Ishikawa (cell line): ENCODE measurements around the gene MFRP.

ENCODE experiments used
- CEBPB ChIP-seq: IDR thresholded peaks from 2 replicates; pipeline ENCODE4 v1.6.1; 2012
- CREB1 ChIP-seq: IDR thresholded peaks from 2 replicates; pipeline ENCODE4 v1.6.1; 2012; ENCODE audit warnings: low read depth
- EGR1 ChIP-seq: IDR thresholded peaks from 2 replicates; pipeline ENCODE4 v1.6.1; 2012
- EP300 ChIP-seq: IDR thresholded peaks from 2 replicates; pipeline ENCODE4 v1.6.1; 2012; ENCODE audit warnings: borderline replicate concordance
- FOXM1 ChIP-seq: IDR thresholded peaks from 2 replicates; pipeline ENCODE4 v1.6.1; 2012; ENCODE audit warnings: low read depth, borderline replicate concordance
- NFIC ChIP-seq: IDR thresholded peaks from 2 replicates; pipeline ENCODE4 v1.6.1; 2012
- RAD21 ChIP-seq: IDR thresholded peaks from 2 replicates; pipeline ENCODE4 v1.6.1; 2012; ENCODE audit warnings: low read depth
- TAF1 ChIP-seq: IDR thresholded peaks from 2 replicates; pipeline ENCODE4 v1.6.1; 2012; ENCODE audit warnings: low read depth, mild to moderate bottlenecking
- TCF12 ChIP-seq: IDR thresholded peaks from 2 replicates; pipeline ENCODE4 v1.6.1; 2012; ENCODE audit warnings: low read depth
- TEAD4 ChIP-seq: IDR thresholded peaks from 2 replicates; pipeline ENCODE4 v1.6.1; 2012
- YY1 ChIP-seq: IDR thresholded peaks from 2 replicates; pipeline ENCODE4 v1.6.1; 2012; ENCODE audit warnings: low read depth
- ZBTB7A ChIP-seq: IDR thresholded peaks from 2 replicates; pipeline ENCODE4 v1.6.1; 2012; ENCODE audit warnings: low read depth
- TF ChIP-seq, protein P1 (sequence below): IDR thresholded peaks from 2 replicates; pipeline ENCODE4 v1.6.1; 2012
- TF ChIP-seq, protein P2 (sequence below): IDR thresholded peaks from 2 replicates; pipeline ENCODE4 v1.6.1; 2012; ENCODE audit warnings: low read depth, mild to moderate bottlenecking
- TF ChIP-seq, protein P3 (sequence below): IDR thresholded peaks from 2 replicates; pipeline ENCODE4 v1.6.1; 2012

Gene MFRP

DNA sequence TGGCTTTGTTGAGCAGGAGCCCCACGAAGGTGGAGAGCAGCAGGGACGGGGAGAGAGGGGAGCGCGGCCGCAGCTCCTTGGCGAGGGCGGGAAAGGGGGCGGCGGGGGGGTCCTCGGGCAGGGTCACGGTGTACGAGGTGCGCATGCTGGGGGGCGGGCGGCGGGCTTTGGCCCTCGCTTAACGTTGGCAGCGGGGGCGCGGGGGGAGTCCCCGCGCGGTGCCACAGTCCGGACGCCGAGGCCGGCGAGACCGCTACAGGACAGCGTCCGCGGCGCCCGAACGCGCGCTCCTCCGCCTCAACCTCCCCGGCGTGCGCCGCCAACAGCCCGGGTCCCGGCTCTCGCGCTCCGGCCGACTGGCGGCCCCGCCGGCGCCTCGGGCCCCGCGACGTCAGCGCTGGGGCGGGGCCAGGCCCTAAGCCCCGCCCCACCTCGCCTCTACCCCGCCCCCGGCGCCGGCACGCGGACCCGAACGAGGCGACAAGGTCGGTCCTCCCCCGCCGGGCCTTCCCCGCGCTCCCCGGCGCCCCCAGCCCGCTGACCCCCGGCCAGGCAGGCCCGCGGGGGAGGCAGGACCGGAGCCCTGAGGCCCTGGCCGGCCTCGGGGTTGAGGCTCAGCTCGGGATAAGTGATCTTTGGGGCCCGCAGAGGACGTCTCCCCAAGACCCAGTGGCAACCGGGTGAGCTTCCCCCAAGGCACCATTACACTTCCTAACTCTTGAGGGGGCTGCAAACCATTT is 17.5 kb upstream of the MFRP start:
- no peak for TF ChIP-seq RAD21
- TF ChIP-seq, protein P1, sequence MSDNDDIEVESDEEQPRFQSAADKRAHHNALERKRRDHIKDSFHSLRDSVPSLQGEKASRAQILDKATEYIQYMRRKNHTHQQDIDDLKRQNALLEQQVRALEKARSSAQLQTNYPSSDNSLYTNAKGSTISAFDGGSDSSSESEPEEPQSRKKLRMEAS: peak; percentile 87
- TF ChIP-seq, protein P2, sequence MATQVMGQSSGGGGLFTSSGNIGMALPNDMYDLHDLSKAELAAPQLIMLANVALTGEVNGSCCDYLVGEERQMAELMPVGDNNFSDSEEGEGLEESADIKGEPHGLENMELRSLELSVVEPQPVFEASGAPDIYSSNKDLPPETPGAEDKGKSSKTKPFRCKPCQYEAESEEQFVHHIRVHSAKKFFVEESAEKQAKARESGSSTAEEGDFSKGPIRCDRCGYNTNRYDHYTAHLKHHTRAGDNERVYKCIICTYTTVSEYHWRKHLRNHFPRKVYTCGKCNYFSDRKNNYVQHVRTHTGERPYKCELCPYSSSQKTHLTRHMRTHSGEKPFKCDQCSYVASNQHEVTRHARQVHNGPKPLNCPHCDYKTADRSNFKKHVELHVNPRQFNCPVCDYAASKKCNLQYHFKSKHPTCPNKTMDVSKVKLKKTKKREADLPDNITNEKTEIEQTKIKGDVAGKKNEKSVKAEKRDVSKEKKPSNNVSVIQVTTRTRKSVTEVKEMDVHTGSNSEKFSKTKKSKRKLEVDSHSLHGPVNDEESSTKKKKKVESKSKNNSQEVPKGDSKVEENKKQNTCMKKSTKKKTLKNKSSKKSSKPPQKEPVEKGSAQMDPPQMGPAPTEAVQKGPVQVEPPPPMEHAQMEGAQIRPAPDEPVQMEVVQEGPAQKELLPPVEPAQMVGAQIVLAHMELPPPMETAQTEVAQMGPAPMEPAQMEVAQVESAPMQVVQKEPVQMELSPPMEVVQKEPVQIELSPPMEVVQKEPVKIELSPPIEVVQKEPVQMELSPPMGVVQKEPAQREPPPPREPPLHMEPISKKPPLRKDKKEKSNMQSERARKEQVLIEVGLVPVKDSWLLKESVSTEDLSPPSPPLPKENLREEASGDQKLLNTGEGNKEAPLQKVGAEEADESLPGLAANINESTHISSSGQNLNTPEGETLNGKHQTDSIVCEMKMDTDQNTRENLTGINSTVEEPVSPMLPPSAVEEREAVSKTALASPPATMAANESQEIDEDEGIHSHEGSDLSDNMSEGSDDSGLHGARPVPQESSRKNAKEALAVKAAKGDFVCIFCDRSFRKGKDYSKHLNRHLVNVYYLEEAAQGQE: no peak

DNA sequence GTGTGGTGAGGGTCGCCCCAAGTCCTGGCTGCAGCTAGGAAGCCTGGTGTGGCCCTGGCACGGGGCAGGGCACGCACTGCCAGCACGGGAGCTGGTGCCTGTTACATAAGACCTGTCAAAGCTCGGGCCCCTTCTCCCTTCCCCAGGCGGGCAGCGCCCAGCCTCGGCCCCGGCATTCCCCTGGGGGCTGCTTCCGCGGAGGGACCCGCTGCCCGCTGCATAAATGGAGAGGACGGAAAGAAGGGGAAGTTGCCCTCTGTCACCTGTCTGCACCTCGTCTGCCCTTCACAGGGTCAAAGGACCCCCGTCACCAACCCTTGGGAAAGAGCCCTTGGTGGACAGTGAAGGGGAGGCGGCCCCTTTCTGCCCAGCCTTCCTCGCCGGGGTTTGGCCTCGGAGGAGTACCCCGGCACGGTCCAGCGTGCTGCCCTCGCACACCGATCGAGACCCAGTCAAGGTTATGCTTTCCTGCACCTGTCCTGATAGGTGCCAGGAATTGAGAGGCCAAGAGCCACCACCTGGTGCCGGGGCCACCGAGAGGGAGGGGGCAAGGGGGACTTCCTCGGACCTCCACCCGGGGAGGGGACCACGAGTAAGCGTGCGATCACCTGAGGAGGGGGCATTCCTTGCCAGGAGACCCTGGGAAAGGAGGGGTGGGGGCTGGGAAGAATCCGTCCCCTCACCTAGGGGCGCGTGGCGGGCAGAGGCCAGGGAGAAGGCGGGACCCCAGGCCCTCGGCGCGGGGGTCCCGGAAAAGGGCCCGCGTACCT is 16.8 kb upstream of the MFRP start:
- TF ChIP-seq ZBTB7A: no peak; the same call in 1 of the 2 replicates
- TF ChIP-seq, protein P2: no peak
- no peak for TF ChIP-seq TAF1
- TF ChIP-seq TCF12: no peak
- TF ChIP-seq, protein P1: no peak
- no peak for TF ChIP-seq CEBPB
- no peak for TF ChIP-seq YY1
- TF ChIP-seq, protein P3, sequence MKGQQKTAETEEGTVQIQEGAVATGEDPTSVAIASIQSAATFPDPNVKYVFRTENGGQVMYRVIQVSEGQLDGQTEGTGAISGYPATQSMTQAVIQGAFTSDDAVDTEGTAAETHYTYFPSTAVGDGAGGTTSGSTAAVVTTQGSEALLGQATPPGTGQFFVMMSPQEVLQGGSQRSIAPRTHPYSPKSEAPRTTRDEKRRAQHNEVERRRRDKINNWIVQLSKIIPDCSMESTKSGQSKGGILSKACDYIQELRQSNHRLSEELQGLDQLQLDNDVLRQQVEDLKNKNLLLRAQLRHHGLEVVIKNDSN: no peak
- TF ChIP-seq CREB1: no peak
- no peak for TF ChIP-seq TEAD4
- no peak for TF ChIP-seq RAD21
- TF ChIP-seq EGR1: no peak
- TF ChIP-seq NFIC: no peak
- TF ChIP-seq EP300: no peak
- TF ChIP-seq FOXM1: no peak

DNA sequence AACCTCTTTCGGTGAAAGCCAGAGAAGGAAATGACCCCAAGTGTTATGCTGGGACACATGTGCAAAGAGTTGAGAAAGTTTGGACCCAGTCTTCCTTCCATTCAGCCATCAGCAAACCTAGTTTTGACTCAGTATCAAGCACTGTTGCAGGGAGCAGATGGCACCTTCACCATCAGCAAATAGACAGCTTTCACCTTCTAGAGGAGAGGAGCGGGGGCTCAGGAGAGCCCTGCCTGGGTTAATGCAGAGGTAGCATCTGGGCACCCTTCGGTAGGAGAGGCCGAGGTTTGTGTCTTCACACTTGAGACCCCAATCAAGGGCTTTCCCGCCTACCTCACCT is 16.2 kb upstream of the MFRP start:
- no peak for TF ChIP-seq EP300
- TF ChIP-seq RAD21: no peak

DNA sequence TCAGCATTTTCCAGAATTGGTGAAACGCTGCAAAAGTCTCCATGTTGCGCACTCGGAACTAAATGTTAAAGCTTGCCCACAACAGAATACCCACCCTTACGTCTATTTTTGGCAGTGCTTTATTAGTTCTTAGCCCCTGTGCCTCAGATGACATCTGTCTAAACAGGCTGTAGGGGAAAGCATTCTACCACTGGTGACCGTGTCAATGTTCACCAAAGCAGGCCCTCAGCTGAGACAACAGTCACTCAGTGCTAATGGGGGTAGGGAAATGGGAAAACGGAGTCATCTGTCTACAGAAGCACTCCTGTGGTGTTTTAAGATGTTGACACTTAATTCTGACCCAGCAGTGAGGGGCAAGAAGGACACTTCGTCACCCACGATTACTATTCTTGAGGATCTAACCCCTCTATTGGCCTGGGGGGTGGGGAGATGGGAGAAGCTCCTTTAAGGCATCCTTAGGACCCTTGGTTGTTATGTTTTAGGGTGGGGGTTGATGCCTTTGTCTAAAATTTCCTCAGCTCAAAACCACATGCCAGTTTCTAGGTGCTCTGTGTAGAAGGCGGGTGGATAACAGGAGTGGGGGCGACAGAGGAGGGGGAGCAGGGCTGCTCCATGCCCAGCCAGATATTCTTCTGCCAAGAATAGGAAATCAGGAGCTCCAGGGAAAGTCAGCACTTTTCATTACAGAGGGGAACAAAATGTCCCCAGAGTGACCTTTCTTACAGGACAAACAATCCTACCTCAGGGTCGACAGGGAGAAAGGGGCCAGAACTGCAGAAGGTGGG is 15.6 kb upstream of the MFRP start:
- TF ChIP-seq ZBTB7A (no peak), NFIC (no peak), FOXM1 (no peak), EP300 (no peak), TAF1 (no peak), EGR1 (no peak), YY1 (no peak), CREB1 (no peak), RAD21 (no peak), TCF12 (no peak), CEBPB (no peak), TEAD4 (no peak)
- TF ChIP-seq, protein P2: no peak
- TF ChIP-seq, protein P3: no peak
- TF ChIP-seq, protein P1: no peak
